Globus pallidus (tissue), 1 donor: ENCODE results near the gene NKX6-2.
"Not testable (repeated sequence)": the region's sequence is repeated elsewhere in the genome, so short reads cannot be mapped to it uniquely, and the experiment has no call there.

ENCODE experiments used
- DNase-seq: peaks from one replicate; pipeline ENCODE4 v3.0.0-alpha.2; 2015; ENCODE audit warnings: low spot score

NKX6-2 gene

GRCh38 chr10:132780356-132780755, 5.6 kb downstream of the NKX6-2 start:
- no peak for DNase-seq

GRCh38 chr10:132779549-132780294, 6.2 kb downstream of the NKX6-2 start:
- no peak for DNase-seq

GRCh38 chr10:132777441-132777840, 8.5 kb downstream of the NKX6-2 start:
- DNase-seq: no peak

- DNase-seq: no peak
Measured at GRCh38 chr10:132776821-132777220, 9.1 kb downstream of the NKX6-2 start.

- DNase-seq: no peak
Measured at GRCh38 chr10:132776186-132776585, 9.8 kb downstream of the NKX6-2 start.

- DNase-seq: peak; percentile 100
Measured at GRCh38 chr10:132774902-132775863, 10.8 kb downstream of the NKX6-2 start.

GRCh38 chr10:132774181-132774901, 11.6 kb downstream of the NKX6-2 start:
- DNase-seq: no peak

- not testable (repeated sequence) for DNase-seq
Measured at GRCh38 chr10:132772816-132773215, 13.1 kb downstream of the NKX6-2 start.

GRCh38 chr10:132770061-132771021, 15.6 kb downstream of the NKX6-2 start:
- DNase-seq: no peak

- no peak for DNase-seq
Measured at GRCh38 chr10:132768346-132769248, 17.4 kb downstream of the NKX6-2 start.

GRCh38 chr10:132766291-132766690, 19.7 kb downstream of the NKX6-2 start:
- DNase-seq: no peak

GRCh38 chr10:132765435-132765834, 20.5 kb downstream of the NKX6-2 start:
- DNase-seq: peak; percentile 66

- no peak for DNase-seq
Measured at GRCh38 chr10:132764108-132764507, 21.8 kb downstream of the NKX6-2 start.

GRCh38 chr10:132763545-132763944, 22.4 kb downstream of the NKX6-2 start:
- no peak for DNase-seq

GRCh38 chr10:132762267-132762666, 23.7 kb downstream of the NKX6-2 start:
- DNase-seq: no peak

GRCh38 chr10:132761395-132762060, 24.4 kb downstream of the NKX6-2 start:
- DNase-seq: no peak

- no peak for DNase-seq
Measured at GRCh38 chr10:132758865-132759264, 27.1 kb downstream of the NKX6-2 start.

- DNase-seq: no peak
Measured at GRCh38 chr10:132757171-132757570, 28.8 kb downstream of the NKX6-2 start.

- no peak for DNase-seq
Measured at GRCh38 chr10:132756591-132756990, 29.4 kb downstream of the NKX6-2 start.
